Activated CD8-positive, alpha-beta T cell treated with anti-CD3 and anti-CD28 coated beads, Interleukin-2, amount 10 ng/mL, durations not matched to agents 7 days and 5 days (primary cell): ENCODE measurements around the gene OR10W1. TPM values are rescaled to one million over a fixed set of nuclear protein-coding genes. Genes with fewer than 3 reads are reported as not detected.

ENCODE experiments used
- ATAC-seq: fragments of 150-1000 bp; cut with Tn5 transposase; one replicate; pipeline ENCODE4 v1.10.0; 2021; ENCODE audit warnings: moderate library complexity
- CTCF ChIA-PET: fragments of 350-600 bp; sonication (Branson Sonifier 250); formaldehyde crosslinking; loops from one replicate; lab custom pipeline; 2021; ENCODE audit warnings: antibody characterized with exemption; lab: Charles Lee
- POLR2A ChIA-PET: fragments of 350-600 bp; sonication (Branson Sonifier 250); formaldehyde crosslinking; loops from one replicate; lab custom pipeline; 2021; ENCODE audit warnings: antibody characterized with exemption; lab: Charles Lee
- DNase-seq: peaks from one replicate; pipeline ENCODE4 v3.0.0-alpha.2; 2020
- H3K27ac Mint-ChIP-seq: one replicate; pipeline ENCODE4 v1.8.0; 2021; ENCODE audit warnings: mild to moderate bottlenecking, mixed read lengths
- H3K27me3 Mint-ChIP-seq: one replicate; pipeline ENCODE4 v1.8.0; 2021; ENCODE audit warnings: low read depth, mixed read lengths
- H3K36me3 Mint-ChIP-seq: one replicate; pipeline ENCODE4 v1.8.0; 2021; ENCODE audit warnings: low read depth, mixed read lengths
- H3K4me1 Mint-ChIP-seq: one replicate; pipeline ENCODE4 v1.8.0; 2021; ENCODE audit warnings: low read depth, mixed read lengths
- H3K4me3 Mint-ChIP-seq: one replicate; pipeline ENCODE4 v1.8.0; 2021; ENCODE audit warnings: mild to moderate bottlenecking, mixed read lengths
- H3K9me3 Mint-ChIP-seq: one replicate; pipeline ENCODE4 v1.8.0; 2022; ENCODE audit warnings: mixed read lengths; ENCODE audit not compliant: insufficient read depth
- total RNA-seq, 2 experiments: library from RNA; stranded (reverse); gene quantifications; one replicate each; pipeline ENCODE4 v1.2.3, GENCODE V29; 2021

Gene OR10W1
- not detected for total RNA-seq

GRCh38 chr11:58268142-58268541 is at the start of gene OR10W1:
TSS of gene OR10W1 (minus strand) at chr11:58268260. CDS start at chr11:58267858, 402 bp downstream.
- DNase-seq (no peak), ATAC-seq (no peak)
- Mint-ChIP-seq H3K36me3 (no peaks in the 10 kb centered on the region), H3K27ac (no peak within 1 kb of the TSS), H3K4me3 (no peak within 1 kb of the TSS), H3K4me1 (no peaks in the 10 kb centered on the region), H3K27me3 (no peaks in the 10 kb centered on the region), H3K9me3 (no peaks in the 10 kb centered on the region)
- POLR2A ChIA-PET: no interaction called here
- CTCF ChIA-PET: no interaction called here

GRCh38 chr11:58316142-58316541 is 48.1 kb upstream of the OR10W1 start:
- no peaks in the 10 kb centered on the region for H3K36me3 Mint-ChIP-seq
- no peaks in the 10 kb centered on the region for H3K4me1 Mint-ChIP-seq
- ChIA-PET POLR2A (no interaction called here), CTCF (no interaction called here)
- H3K4me3 Mint-ChIP-seq: no peak overlapping the region
- no peaks in the 10 kb centered on the region for H3K27me3 Mint-ChIP-seq
- no peak for ATAC-seq
- no peak overlapping the region for H3K27ac Mint-ChIP-seq
- no peaks in the 10 kb centered on the region for H3K9me3 Mint-ChIP-seq
- DNase-seq: no peak

- DNase-seq: no peak
- no peaks in the 10 kb centered on the region for H3K36me3 Mint-ChIP-seq
Measured at GRCh38 chr11:58301576-58301975, 33.5 kb upstream of the OR10W1 start.

GRCh38 chr11:58292017-58292416 is 24.0 kb upstream of the OR10W1 start:
- Mint-ChIP-seq H3K27me3 (no peaks in the 10 kb centered on the region), H3K4me3 (no peak overlapping the region)

More at GRCh38 chr11:58301576-58301975, 33.5 kb upstream of the OR10W1 start:
- H3K4me1 Mint-ChIP-seq: no peaks in the 10 kb centered on the region
- POLR2A ChIA-PET: no interaction called here
- no peak for ATAC-seq
- no peak overlapping the region for H3K27ac Mint-ChIP-seq
- no peaks in the 10 kb centered on the region for H3K27me3 Mint-ChIP-seq
- CTCF ChIA-PET: no interaction called here
- H3K9me3 Mint-ChIP-seq: no peaks in the 10 kb centered on the region
- no peak overlapping the region for H3K4me3 Mint-ChIP-seq

GRCh38 chr11:58289266-58289665 is 21.2 kb upstream of the OR10W1 start:
- Mint-ChIP-seq H3K27ac (no peak overlapping the region), H3K27me3 (no peaks in the 10 kb centered on the region), H3K36me3 (no peaks in the 10 kb centered on the region), H3K9me3 (no peaks in the 10 kb centered on the region), H3K4me1 (no peaks in the 10 kb centered on the region), H3K4me3 (no peak overlapping the region)
- ChIA-PET POLR2A (no interaction called here), CTCF (no interaction called here)
- no peak for ATAC-seq
- DNase-seq: no peak

More at GRCh38 chr11:58292017-58292416, 24.0 kb upstream of the OR10W1 start:
- no peak overlapping the region for H3K27ac Mint-ChIP-seq
- no peaks in the 10 kb centered on the region for H3K9me3 Mint-ChIP-seq
- ATAC-seq: no peak
- no peak for DNase-seq
- H3K4me1 Mint-ChIP-seq: no peaks in the 10 kb centered on the region
- ChIA-PET CTCF (no interaction called here), POLR2A (no interaction called here)
- H3K36me3 Mint-ChIP-seq: no peaks in the 10 kb centered on the region

GRCh38 chr11:58286249-58286648 is 18.2 kb upstream of the OR10W1 start:
- H3K36me3 Mint-ChIP-seq: no peaks in the 10 kb centered on the region

GRCh38 chr11:58285483-58286040 is 17.5 kb upstream of the OR10W1 start:
- Mint-ChIP-seq H3K36me3 (no peaks in the 10 kb centered on the region), H3K27ac (no peak overlapping the region), H3K27me3 (peaks cover under 1% of the 10 kb centered on the region), H3K4me3 (no peak overlapping the region), H3K4me1 (no peaks in the 10 kb centered on the region), H3K9me3 (no peaks in the 10 kb centered on the region)
- POLR2A ChIA-PET: interaction anchor here (0.9 kb wide), 1 partner anchor 17 kb away, joined by 3 read pairs; no protein-coding TSS in a partner anchor
- ATAC-seq: no peak
- CTCF ChIA-PET: interaction anchor here (0.6 to 1.0 kb wide), 3 partner anchors 485 to 887 kb away, joined by 3 to 6 read pairs (median 3); partner anchors contain the start of gene DTX4
- DNase-seq: no peak

More at GRCh38 chr11:58286249-58286648, 18.2 kb upstream of the OR10W1 start:
- no peak overlapping the region for H3K4me3 Mint-ChIP-seq
- CTCF ChIA-PET: interaction anchor here (1.0 kb wide), 2 partner anchors 10 to 486 kb away, joined by 3 to 6 read pairs; no protein-coding TSS in a partner anchor
- no peaks in the 10 kb centered on the region for H3K27me3 Mint-ChIP-seq
- POLR2A ChIA-PET: no interaction called here
- DNase-seq (no peak), ATAC-seq (peak; percentile 70)
- no peaks in the 10 kb centered on the region for H3K4me1 Mint-ChIP-seq
- no peak overlapping the region for H3K27ac Mint-ChIP-seq
- no peaks in the 10 kb centered on the region for H3K9me3 Mint-ChIP-seq

GRCh38 chr11:58276151-58276550 is 8.1 kb upstream of the OR10W1 start:
- Mint-ChIP-seq H3K27ac (no peak overlapping the region), H3K27me3 (peaks cover 8% of the 10 kb centered on the region), H3K4me3 (no peak overlapping the region), H3K9me3 (no peaks in the 10 kb centered on the region), H3K4me1 (no peaks in the 10 kb centered on the region), H3K36me3 (no peaks in the 10 kb centered on the region)
- no peak for ATAC-seq
- ChIA-PET POLR2A (no interaction called here), CTCF (no interaction called here)
- no peak for DNase-seq

GRCh38 chr11:58275002-58275401 is 6.9 kb upstream of the OR10W1 start:
- no peaks in the 10 kb centered on the region for H3K36me3 Mint-ChIP-seq
- ATAC-seq (no peak), DNase-seq (no peak)
- ChIA-PET POLR2A (no interaction called here), CTCF (no interaction called here)
- H3K27ac Mint-ChIP-seq: no peak overlapping the region
- no peaks in the 10 kb centered on the region for H3K4me1 Mint-ChIP-seq
- peaks cover 5% of the 10 kb centered on the region for H3K27me3 Mint-ChIP-seq
- no peak overlapping the region for H3K4me3 Mint-ChIP-seq
- no peaks in the 10 kb centered on the region for H3K9me3 Mint-ChIP-seq

- no peaks in the 10 kb centered on the region for H3K4me1 Mint-ChIP-seq
Measured at GRCh38 chr11:58259983-58260382, 8.1 kb downstream of the OR10W1 start.

GRCh38 chr11:58254936-58255335 is 13.1 kb downstream of the OR10W1 start:
- H3K27ac Mint-ChIP-seq: no peak overlapping the region
- ChIA-PET POLR2A (no interaction called here), CTCF (no interaction called here)
- H3K27me3 Mint-ChIP-seq: no peaks in the 10 kb centered on the region
- H3K4me3 Mint-ChIP-seq: no peak overlapping the region
- DNase-seq (no peak), ATAC-seq (no peak)
- no peaks in the 10 kb centered on the region for H3K4me1 Mint-ChIP-seq
- no peaks in the 10 kb centered on the region for H3K36me3 Mint-ChIP-seq
- H3K9me3 Mint-ChIP-seq: no peaks in the 10 kb centered on the region

More at GRCh38 chr11:58259983-58260382, 8.1 kb downstream of the OR10W1 start:
- no peak overlapping the region for H3K4me3 Mint-ChIP-seq
- ChIA-PET CTCF (no interaction called here), POLR2A (no interaction called here)
- no peaks in the 10 kb centered on the region for H3K9me3 Mint-ChIP-seq
- ATAC-seq (no peak), DNase-seq (no peak)
- no peaks in the 10 kb centered on the region for H3K36me3 Mint-ChIP-seq
- no peaks in the 10 kb centered on the region for H3K27me3 Mint-ChIP-seq
- no peak overlapping the region for H3K27ac Mint-ChIP-seq

GRCh38 chr11:58243954-58244353 is 24.1 kb downstream of the OR10W1 start:
- ATAC-seq (no peak), DNase-seq (no peak)
- peaks cover 7% of the 10 kb centered on the region for H3K9me3 Mint-ChIP-seq
- ChIA-PET CTCF (no interaction called here), POLR2A (no interaction called here)
- no peaks in the 10 kb centered on the region for H3K36me3 Mint-ChIP-seq
- H3K27me3 Mint-ChIP-seq: peaks cover 5% of the 10 kb centered on the region
- no peak overlapping the region for H3K27ac Mint-ChIP-seq
- no peaks in the 10 kb centered on the region for H3K4me1 Mint-ChIP-seq
- no peak overlapping the region for H3K4me3 Mint-ChIP-seq
